ENCODE data around the gene NEK7. TPM values are rescaled to one million over a fixed set of nuclear protein-coding genes. Genes with fewer than 3 reads are reported as not detected.

NEK7 gene
- total RNA-seq, 2 donors from 2014 or later, result 168 to 228 TPM

DNA sequence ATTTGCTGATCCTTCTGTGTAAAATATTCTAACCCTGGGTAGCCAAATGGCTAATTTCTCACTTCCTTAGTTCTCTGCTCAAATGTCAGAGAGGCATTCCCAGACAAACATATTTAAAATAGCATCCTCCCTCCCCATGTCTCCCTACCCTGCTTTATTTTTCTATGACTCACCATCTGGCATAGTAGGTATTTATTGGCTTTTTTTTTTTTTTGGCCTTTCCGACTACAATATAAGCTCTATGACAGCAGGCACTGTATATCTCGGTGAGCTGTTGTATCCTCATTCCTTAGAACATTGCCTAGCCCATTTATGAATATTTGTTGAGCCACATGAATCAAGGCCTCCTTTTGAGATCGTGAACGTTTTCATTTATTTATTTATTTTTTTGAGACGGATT, 1.5 kb upstream of the NEK7 start:
- peaks cover 0 to 64% of the 10 kb centered on the region in 2 donors for H3K4me1 ChIP-seq
- no peaks in the 10 kb centered on the region for H3K27me3 ChIP-seq
- no peak overlapping the region for H3K27ac ChIP-seq
- TF ChIP-seq, protein P1, sequence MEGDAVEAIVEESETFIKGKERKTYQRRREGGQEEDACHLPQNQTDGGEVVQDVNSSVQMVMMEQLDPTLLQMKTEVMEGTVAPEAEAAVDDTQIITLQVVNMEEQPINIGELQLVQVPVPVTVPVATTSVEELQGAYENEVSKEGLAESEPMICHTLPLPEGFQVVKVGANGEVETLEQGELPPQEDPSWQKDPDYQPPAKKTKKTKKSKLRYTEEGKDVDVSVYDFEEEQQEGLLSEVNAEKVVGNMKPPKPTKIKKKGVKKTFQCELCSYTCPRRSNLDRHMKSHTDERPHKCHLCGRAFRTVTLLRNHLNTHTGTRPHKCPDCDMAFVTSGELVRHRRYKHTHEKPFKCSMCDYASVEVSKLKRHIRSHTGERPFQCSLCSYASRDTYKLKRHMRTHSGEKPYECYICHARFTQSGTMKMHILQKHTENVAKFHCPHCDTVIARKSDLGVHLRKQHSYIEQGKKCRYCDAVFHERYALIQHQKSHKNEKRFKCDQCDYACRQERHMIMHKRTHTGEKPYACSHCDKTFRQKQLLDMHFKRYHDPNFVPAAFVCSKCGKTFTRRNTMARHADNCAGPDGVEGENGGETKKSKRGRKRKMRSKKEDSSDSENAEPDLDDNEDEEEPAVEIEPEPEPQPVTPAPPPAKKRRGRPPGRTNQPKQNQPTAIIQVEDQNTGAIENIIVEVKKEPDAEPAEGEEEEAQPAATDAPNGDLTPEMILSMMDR (IDR thresholded peaks at IDR 0.05), result no peak
- no peaks in the 10 kb centered on the region for H3K36me3 ChIP-seq
- no peak for DNase-seq (ENCODE audit: low spot score)
- H3K4me3 ChIP-seq, result no peak overlapping the region
- no peaks in the 10 kb centered on the region for H3K9me3 ChIP-seq

DNA sequence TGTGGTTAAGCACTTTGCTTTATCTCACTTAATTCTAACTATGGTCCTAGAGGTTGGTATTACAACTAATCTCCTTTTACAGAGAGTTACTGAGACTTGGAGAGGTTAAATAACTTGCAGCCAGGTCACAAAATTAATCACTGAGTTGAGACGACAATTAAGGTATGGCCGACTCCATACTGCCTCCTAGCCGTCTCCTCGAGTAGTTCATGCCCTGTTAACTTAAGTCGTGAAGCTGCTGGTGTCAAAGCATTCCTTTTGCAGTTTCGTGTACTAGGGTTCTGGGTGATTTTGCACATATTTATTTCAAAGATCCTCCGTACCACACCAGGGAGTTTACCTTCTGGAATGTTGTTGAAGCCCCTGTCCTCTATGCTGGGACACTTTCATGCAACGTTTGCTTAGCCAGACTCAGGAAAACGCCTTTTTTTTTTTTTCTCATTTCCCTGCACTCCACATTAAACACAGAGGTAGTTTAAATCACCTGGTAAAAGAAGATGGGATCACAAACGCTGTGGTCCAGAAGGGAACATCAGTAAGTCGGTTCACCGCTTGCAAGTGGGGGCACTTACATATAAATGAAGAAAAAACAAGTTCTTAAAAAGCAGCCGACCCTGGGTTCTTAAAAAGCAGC, 570 bp upstream of the NEK7 start:
- H3K9me3 ChIP-seq, result no peaks in the 10 kb centered on the region
- peaks cover 0 to 70% of the 10 kb centered on the region in 2 donors for H3K4me1 ChIP-seq
- H3K27ac ChIP-seq, result peak overlapping the region; percentile 98 to 100
- TF ChIP-seq, protein P1 (IDR thresholded peaks at IDR 0.05), result peak; percentile 63 to 82
- H3K36me3 ChIP-seq, result no peaks in the 10 kb centered on the region
- DNase-seq (ENCODE audit: low spot score), result peak; percentile 70
- no peaks in the 10 kb centered on the region for H3K27me3 ChIP-seq
- H3K4me3 ChIP-seq, result peak overlapping the region; percentile 94 to 96

DNA sequence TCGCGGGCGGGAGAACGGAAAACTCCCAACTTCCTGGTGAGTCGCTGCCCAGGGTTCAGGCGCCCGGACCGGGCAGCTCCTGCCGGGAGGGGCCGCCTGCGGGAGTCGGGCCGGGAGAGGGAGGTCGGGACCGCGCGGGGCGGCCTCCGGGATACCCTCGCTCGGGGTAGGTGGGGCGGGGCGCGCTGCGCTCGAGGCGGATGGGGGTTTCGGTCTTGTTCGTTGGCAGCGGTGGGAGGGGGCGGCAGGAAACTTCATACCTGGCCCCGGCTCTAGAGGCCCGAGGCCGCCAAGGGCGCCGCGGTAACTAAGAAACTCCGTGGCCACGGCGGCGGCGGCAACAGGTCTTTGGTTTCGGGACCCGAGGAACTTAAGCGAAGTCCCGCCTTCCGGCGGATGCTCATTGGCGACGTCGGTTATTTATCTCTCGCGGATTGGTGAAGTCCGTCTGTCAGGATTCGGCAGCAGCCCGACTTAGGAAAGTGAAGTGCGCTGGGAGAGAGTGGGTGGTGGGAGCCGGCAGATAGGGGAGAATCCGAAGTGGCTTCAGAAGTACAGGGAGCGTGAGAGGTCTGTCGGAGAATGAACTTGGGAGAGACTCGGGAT, 546 bp downstream of the NEK7 start:
- TF ChIP-seq, protein P1 (IDR thresholded peaks at IDR 0.05), result no peak
- H3K27ac ChIP-seq, result peak overlapping the region; percentile 98 to 100
- H3K4me1 ChIP-seq, result peaks cover 0 to 75% of the 10 kb centered on the region in 2 donors
- H3K4me3 ChIP-seq, result peak overlapping the region; percentile 94 to 96
- no peaks in the 10 kb centered on the region for H3K9me3 ChIP-seq
- DNase-seq (ENCODE audit: low spot score), result peak; percentile 96
- no peaks in the 10 kb centered on the region for H3K36me3 ChIP-seq
- no peaks in the 10 kb centered on the region for H3K27me3 ChIP-seq

DNA sequence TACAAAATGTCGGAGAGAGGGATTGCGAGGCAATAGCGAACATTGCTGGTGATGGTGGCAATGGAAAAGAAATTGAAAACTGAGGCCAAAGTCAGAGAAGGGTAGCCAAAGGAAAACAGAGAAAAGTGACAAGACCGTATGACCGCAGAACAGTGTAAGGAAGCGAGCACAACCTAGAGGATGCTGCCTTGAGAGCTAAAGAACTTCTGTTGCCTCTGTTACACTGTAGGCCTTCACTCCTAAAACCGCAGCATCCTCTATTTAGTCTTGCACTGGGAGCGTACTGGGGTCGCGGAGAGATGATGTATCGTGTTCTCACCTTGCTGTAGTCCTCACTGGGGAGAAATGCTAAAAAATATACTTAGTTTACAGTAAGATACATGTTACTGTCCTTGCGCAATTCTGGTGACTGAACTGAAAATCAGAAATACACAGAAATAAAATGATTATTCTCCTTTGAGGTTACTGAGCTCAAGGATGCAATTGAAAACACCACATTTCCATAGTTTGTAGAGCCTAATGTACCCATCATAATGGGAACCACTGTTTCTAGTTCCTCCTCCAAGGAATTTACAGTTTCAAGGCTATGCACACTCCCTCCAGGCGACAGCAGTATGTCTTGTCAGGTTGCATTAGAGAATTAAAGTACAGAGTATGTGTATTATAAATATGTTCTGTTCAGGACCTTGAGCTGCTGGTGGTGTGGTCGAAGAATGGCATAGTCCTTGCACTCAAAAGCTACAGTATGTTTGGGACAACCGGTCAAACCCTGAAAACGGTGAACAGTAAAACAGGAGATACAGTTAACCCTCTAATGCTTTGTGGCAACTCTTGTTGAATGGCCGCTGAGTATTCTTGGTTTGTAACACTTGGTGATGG, 1.3 kb downstream of the NEK7 start:
- TF ChIP-seq, protein P1 (IDR thresholded peaks at IDR 0.05), result no peak
- no peaks in the 10 kb centered on the region for H3K9me3 ChIP-seq
- H3K4me1 ChIP-seq, result peaks cover 0 to 73% of the 10 kb centered on the region in 2 donors
- peak overlapping the region; percentile 98 to 100 for H3K27ac ChIP-seq
- DNase-seq (ENCODE audit: low spot score), result no peak
- H3K27me3 ChIP-seq, result no peaks in the 10 kb centered on the region
- peak overlapping the region; percentile 94 to 96 for H3K4me3 ChIP-seq
- H3K36me3 ChIP-seq, result no peaks in the 10 kb centered on the region

DNA sequence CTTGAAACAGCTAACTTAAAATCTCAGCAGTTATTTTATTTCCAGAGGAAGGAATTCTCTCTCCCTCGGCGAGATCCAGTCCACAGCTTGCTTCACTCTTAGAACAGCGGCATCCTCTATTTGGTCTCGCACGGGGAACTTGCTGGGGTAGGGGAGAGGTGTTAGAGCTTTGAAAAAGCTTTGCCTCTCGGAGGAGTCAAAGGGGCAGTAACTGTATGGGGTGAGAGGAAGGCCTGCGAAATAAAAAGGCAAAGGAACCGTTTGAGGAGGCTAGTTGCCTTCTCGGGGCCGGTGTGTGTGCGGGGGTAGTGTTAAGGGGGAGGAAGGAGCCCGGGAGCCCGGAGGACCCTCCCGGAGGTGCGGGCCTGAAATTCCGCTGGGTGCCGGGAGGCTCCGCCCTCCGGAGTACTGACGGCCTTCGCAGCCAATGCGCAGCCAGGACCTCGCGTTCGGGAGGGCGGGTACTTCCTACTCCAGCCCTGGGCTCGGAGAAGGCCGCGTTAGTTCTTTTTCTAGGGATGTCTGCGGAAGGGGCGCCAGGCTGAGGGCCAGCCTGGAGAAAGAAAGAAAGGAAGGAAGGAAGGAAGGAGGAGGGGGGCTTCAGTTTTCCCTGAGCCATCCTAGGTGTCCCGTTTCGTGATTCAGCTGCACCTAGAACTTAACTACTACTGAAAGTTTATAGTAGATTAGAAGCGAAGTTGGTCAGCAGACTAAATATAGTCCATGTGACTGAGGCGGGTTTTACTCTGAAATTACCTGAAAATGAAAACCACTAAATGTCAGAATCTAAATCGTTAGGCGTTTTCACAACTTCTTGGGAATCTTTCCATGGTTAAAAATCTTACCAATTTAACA, 2.2 kb downstream of the NEK7 start:
- no peaks in the 10 kb centered on the region for H3K9me3 ChIP-seq
- H3K27me3 ChIP-seq, result no peaks in the 10 kb centered on the region
- no peaks in the 10 kb centered on the region for H3K36me3 ChIP-seq
- H3K27ac ChIP-seq, result peak overlapping the region; percentile 98 to 100
- DNase-seq (ENCODE audit: low spot score), result peak; percentile 86
- TF ChIP-seq, protein P1 (IDR thresholded peaks at IDR 0.05), result no peak
- peak overlapping the region; percentile 94 to 96 for H3K4me3 ChIP-seq
- H3K4me1 ChIP-seq, result peaks cover 0 to 68% of the 10 kb centered on the region in 2 donors

All from right atrium auricular region (tissue), 2 donors.